ENCODE measurements around the gene DTYMK.

The DTYMK gene

DNA sequence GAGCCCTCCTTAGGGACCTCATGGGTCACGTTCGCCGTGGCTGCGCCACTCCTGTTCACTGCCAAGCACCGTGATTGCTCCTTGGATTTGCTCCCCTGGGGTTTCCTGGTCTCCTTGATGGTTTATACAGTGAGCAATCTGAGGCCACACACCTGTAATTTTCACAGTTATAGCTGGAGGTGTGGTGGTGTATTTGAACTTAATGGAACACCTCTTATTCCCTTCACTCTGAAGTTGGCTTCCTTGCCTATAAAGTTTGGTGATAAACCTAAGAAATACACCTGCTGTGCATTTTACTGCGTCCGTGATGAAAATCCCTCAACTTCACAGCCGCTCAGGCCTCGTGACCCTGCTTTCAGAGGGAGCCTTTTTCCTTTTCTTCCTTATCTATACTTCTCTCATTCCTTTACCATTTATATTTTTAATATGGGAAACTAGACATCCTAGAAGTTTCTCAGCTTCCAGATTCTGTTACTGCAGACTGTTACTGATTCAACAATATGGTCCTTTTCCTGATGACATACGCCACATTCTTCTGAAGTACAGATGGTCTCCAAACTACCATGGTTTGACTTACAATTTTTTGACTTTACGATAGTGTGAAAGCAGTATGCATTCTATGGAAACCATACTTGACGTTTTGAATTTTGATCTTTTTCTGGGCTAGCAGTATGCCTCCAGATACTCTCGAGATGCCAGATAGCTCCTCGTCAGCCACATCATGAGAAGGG, 40.5 kb downstream of the DTYMK start:
- DNase-seq: no peak

DNA sequence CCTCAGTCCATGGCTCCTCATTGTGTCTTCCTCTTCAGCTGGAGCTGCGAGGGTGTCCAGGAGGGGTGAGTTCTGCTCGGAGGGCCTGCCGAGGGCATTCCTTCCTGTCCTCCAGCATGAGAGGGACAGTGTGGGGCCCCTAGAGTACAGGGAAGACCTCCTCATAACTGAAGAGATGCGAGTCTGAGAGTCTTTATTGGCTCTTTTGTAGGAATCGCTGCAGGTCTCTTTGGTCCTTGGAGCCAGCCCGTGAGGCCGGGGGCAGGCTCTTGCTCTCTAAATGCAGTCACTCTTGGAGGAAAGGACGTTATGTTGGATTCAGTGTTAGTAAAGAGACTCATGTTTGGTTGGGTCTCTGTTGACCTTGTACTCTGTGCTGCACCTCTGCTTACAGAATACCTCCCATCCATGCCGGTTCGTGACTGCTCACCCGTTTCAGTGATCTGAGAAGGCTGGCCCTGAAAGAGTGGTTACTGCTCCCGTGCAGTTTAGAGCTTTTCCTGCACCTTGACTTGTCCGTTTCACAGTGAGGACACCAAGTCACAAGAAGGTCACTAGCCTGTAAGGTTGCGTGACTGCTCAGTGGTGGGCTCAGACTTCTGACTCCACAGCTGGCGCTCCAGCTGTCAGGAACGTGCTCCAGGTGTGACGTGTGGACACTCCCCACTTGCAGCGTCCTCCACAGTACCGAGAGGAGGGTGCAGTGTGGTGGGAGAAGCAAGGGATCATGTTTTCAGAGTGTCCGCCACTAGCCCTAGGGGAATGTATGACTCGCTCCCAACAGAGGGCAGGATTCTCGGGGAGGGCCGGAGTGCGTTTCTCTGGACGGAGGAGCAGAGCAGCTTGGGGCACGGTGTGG, 41.3 kb downstream of the DTYMK start:
- no peak for DNase-seq

DNA sequence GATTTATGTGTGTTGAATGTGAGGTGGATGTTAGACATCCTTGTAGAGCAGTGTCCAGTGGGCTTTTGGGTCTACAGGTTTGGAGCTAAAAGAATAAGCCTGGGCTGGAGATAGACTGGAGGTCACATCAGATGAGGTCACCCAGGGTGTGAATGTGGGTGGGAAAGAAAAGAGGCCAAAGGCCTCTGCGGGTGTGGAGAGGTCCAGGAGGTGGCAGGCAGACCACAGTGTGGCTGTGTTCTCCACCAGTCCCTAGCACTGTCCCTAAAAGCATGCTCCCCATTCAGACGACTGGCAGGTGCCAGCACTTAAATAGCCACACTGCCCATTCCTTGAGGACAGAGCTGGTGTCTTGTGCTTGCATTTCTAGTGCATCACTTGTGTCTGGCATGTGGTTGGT, 45.0 kb downstream of the DTYMK start:
- no peak for DNase-seq

DNA sequence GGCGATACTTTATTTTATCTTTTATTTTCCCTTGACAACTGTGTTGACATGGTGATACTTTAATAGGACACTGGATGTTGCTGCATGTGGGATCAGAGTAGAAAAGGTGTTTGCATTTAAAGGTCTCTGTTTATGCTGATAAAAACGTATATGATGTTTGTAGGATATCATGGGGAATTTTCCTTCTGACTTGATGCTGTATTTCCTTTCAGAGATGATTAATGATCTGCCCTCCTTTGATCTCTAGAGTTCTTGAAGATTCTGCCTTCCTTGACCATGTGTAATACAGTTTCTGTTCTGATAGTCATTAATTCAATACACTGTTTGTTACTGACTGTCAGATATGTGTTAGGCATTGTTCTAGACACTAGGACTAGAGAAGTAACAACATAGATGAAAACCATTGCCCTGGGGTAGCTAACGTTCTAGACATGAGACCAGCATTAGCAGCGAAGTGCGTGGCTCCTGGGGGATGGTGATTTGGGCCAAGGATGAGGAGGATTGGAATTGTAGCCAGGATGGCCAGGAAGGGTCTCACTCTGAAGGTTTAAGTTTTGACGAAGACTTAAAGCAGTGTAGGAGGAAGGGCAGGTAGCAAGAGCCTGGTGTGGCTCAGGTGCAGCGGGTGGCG, 46.3 kb downstream of the DTYMK start:
- no peak for DNase-seq

DNA sequence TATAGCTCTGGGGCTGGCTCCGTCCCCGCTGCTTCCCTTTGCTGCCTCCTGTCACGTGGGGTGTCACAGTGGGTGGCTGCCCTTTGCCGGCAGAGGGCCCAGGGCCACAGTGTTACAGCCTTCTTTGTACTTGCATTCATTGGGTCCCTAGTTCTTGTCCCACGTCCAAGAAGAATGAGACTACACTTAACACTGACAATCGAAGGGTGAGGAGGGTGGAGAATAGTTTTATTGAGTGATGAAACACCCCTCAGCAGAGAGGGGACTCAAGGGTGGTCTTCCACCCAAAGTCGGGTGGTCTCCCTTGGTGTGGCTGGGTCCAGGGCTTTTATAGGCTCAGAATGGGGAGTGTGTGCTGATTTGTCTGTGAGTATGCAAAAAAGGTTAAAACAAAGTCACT, 47.2 kb downstream of the DTYMK start:
- no peak for DNase-seq

DNA sequence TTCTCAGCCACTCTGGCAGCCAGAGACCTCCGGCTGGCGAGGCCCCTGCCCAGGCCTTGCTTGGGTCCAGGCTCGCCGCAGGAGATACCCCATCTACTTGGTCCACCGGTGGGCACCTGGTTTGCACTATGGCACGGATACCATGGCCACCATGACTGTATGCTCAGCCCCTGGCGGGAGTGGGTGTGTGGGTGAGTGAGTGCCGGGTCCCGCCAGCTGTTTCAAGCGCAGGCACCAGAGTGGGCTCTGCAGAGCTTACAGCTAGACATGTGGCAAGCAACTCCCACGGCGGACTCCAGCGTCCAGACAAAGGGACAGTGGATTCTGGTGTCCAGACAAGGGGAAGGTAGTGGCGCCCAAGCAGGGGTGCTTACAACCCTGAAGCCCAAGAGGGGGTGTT, 47.7 kb downstream of the DTYMK start:
- no peak for DNase-seq

DNA sequence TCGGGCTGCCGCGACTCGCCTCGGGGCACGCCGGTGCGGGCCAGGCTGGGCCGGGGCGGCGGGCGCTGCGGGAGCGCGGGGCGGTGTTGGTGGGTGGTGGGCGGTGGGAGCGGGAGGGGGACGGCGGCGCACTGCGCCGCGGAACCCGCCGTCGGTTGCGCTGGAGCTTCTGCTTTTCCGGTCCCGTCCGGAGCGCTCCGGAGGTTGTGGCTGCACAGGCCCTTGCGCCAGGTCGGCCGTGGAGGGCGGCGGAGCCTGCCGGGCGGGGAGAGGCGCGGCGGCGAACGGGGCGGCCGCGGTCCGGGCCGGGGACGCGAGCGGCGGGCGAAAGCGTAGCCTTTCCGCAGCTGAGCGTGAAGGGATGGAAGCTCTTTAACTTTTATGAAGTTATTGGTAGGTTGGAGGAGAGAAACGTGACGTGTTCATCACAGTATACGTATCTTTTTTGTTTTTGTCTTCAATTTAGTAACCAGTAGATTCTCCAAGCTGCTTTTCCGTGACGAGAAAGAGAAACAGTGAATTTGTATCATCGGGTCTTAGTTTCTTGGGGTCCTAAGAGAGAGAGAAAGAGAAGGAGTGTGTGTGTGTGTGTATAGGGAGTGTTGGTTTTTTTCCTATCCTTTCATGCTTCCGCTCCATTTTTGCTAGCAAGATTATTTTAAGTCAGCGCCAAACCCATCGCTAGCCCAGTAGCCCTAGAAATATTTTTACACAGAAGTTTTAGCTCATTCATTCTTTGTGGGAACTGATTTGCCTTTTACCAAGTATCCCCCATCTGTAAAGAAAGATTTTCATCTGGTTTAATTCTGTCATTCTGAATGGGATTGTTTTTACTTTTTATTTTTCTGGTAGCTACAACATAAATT, 48.6 kb downstream of the DTYMK start:
- no peak for DNase-seq

DNA sequence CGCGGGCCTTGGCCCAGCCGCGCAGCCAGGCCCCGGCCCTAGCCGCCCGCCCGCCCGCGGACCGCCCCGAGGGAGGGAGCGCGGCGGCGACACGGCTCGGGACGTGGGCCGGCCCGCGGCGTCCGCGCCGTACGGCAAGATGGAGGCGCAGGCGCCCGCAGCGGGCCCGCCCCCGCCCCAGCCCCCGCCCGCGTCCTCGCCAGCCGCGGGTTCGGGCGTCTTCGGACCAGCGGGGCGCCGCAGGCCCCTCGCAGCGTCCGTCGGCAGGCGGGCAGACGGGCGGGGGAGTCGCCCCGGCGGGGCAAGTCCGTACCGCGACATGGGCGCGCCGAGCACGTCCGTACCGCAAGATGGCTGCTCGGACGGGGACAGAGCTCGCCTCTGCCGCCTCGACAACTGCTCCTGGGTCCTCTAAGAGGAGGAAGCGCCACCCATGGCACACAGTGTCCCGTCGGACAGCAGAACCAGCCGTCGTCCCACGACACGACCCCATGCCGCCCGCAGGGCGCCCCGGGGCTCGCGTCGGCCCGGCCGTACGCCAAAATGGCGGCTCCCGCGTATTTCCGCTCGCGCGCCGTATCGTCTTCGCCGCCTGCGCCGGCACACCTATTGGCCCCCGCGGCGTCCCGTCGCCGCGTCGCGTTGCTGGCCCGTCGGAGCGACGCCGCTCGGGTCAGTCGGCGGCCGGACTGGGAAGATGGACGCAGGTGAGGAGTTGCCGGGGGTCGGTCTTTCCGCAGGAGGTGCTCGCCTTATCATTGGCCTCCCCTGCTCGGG, 49.4 kb downstream of the DTYMK start, which contains the start of the genes ATG4B and THAP4:
Gene ATG4B, plus strand, starts transcription at position 676 of the 777 bp plus-strand sequence. Its CDS starts 22 bp downstream, at position 698.
Gene THAP4, minus strand, starts transcription at position 141 of the 777 bp plus-strand sequence. CDS start 141 bp downstream, outside the sequence.
- DNase-seq: peak; percentile 65

DNA sequence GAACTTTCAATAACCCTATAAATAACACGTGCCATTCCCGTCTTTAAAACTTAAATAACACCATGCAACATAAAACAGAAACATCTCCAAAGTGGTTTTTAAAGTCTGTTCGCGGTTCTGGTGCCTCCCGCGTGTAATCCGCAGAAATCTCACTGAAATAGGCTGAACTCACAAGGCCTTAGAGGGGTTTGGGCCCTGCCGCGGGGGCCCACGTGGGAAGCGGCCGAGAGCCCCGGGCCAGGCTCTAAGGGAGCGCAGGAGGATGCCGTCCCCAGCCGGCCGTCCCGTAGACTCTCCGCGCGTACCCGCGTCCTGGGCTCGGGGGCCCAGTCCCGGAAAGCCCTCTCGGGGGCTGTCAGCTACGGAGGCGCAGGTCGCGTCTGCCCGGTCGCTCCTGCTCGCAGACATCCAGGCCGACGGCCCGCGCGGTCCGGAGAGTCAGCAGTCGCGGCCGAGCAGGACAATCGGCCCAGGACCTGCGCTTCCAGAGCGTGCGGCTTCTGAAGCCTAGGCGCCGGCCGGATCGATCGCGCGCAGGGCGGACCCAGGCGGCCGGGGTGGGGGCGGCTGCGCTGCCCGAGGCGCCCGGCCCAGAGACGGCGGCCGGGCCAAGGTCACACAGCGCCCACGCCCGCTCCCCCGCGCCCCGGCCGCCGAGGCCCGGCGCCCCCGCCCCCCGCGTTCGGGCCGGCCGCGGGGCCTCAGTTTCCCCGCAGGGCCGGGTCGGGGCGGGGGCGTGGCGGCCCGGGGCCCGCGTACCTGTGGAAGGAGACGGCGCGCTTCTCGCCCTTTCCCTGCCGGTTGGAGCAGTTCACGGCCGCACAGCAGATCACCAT, 50.2 kb downstream of the DTYMK start:
- DNase-seq: no peak

DNA sequence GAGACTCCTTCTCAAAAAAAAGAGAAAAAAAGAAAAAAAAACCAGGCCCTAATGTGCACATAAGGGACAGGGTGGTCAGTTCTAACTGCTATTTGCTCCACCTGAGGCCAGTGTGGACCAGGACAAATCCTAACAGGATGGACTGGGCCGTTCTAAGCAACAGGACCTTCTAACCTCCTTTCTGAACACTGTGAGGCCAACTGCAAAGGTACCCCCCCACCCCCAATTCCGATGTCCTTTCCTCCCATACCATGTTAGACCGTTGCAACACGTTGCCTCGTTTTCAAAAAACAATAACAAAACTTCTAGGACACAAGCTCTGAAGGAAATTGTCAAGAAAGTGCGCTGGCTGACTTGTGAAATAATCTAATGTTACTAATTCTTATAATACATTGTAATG, 50.9 kb downstream of the DTYMK start:
- no peak for DNase-seq

DNA sequence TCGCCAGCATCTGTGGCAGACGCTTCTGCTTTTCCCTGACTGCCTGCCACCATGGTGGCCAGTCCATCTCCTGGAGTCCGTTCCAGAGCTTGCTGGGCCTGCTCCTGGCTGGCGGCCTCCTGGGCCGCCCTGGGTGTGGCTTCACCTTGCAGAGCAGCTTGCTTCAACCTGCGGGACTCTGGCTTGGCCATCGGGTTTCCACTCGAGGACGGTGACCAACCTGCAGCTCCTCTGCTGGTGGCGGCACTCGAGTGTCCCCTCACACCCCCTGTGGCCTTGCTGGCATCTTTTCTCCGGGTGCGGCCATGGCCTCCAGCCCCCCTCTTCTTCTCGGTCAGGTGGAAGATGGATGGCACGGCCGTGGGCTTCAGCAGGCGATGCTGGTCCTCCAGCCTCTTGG, 53.1 kb downstream of the DTYMK start:
- DNase-seq: no peak

DNA sequence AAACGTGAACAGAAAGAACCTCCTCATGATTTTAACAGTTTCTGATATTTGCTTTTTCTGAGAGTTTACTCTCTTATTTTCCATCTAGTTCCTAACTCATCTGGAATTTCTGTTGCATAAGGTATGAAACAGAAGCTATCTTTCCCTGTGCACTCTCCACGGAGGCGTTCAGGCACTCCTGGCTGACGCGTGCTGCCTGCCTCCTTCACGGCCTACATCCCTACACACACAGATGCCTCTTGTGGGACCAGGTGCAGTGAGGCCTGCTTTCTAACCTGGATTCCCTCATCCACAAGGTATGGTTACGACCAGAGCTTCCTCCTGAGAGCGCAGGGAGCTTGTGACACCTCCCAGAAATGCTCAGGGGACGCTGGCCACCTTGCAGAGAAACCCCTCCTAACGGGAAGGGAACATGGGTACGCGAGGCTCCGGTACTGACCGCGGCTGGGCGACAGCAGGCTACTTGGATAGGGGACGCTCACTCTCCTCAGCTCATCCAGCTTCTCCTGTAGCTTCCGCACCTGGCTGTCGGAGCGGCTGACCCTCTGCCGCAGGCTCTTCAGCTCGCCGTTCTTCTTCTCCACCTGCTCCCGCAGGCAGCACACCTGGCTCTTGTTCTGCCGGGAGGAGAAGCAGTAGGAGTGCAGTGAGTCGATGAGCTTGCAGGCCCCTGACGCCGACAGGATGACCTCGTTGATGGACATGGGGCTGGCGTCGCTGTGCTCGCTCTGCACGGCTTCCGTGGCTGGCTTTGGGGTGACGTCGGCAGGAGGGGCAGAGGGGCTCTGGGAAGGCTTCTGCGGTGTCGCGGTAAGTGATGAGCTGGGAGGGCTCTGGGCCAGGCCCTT, 53.9 kb downstream of the DTYMK start:
- peak; percentile 44 for DNase-seq

DNA sequence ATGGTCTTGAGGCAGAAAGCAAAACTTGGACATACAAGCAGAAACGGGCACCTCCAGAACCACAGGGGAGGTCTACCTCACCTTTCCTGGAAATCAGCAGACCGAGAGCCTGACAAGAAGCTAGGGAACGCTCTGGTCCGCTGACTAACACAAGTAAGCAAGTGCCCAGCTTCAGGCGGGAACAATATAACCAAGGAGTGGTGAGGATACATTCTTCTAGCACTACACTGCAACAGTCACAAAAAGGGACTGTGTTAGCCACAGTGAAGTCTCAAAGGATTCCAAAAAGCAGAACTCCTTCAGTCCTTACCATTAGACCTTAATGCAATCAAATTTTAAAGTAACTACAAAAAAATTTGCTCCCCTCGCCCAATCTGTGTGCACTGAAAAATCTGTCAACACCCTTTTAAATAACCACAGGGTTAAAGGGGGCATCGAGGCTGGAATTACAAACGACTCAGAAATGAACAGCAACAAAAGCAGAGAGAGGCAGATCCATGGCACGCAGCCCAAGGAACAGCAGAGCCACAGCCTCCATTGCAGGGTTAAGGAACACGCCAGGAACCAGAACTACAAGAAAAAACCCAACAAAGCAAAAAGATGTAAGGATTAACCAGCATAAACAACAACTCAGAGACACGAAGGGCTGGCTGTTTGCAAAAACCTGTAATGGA, 56.7 kb downstream of the DTYMK start:
- no peak for DNase-seq

DNA sequence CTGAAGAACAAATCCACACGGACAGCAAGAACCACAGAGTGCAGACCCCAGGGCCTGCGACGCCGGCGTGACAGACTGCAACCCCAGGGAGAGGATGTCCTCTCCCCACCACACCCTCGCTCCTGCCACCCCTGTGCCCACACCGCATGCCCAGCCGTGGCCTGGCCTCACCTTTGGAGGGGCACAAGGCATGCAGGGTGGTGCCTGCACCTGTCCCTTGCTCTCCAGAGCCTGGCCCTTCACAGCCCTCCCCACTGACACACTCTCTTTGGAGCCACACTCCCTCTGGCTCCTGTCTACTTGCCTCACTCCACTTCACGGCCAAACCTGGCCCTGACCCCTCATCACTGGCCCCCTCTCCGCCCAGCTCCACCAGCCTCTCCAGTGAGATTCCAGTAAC, 58.9 kb downstream of the DTYMK start:
- no peak for DNase-seq
